ENCODE data around the gene CRIP3.

DNA sequence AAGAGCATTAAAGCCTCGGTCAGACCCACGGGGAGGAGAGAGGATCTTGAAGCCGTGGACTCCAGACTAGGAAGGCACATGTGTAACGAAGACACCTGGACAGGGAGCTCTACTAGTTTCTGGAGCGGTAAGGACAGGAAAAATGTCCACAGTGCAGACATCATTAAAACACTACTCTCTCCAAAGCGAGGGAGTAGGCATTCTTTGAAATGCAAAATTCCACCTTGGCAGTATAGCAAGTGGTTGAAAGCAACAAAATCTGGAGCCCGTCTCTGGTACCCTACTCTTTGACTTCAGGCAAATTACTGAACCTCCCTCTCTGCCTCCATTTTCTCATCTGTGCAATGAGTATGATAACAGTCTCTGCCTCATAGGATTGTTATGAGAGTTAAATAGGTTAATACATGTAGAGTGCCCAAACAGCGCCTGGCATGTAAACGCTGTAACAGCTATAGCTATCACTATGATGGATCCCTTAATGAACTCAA is 408 bp upstream of the CRIP3 start:
- TF ChIP-seq EZH2 (IDR thresholded peaks at IDR 0.05; ENCODE audit: low read depth), result no peak
- TF ChIP-seq, protein P1, sequence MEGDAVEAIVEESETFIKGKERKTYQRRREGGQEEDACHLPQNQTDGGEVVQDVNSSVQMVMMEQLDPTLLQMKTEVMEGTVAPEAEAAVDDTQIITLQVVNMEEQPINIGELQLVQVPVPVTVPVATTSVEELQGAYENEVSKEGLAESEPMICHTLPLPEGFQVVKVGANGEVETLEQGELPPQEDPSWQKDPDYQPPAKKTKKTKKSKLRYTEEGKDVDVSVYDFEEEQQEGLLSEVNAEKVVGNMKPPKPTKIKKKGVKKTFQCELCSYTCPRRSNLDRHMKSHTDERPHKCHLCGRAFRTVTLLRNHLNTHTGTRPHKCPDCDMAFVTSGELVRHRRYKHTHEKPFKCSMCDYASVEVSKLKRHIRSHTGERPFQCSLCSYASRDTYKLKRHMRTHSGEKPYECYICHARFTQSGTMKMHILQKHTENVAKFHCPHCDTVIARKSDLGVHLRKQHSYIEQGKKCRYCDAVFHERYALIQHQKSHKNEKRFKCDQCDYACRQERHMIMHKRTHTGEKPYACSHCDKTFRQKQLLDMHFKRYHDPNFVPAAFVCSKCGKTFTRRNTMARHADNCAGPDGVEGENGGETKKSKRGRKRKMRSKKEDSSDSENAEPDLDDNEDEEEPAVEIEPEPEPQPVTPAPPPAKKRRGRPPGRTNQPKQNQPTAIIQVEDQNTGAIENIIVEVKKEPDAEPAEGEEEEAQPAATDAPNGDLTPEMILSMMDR (conservative IDR thresholded peaks at IDR 0.05), result no peak

Measured in PC-9 (cell line).